IPS DF 19.7 (cell line): ENCODE data around the gene P2RY2.

Experiments
- DNase-seq: peaks from one replicate; pipeline ENCODE4 v3.0.0-alpha.2; 2013; ENCODE audit warnings: low read depth, low spot score

Gene P2RY2

GRCh38 chr11:73218106-73218829 lies at the start of gene P2RY2:
Gene P2RY2, plus strand, starts transcription at chr11:73218281. Its CDS starts 15,879 bp downstream, at chr11:73234160.
- DNase-seq, result no peak

- DNase-seq, result no peak
Measured at GRCh38 chr11:73168925-73169579, 49.0 kb upstream of the P2RY2 start.

- DNase-seq, result no peak
Measured at GRCh38 chr11:73170140-73170539, 47.9 kb upstream of the P2RY2 start.

- DNase-seq, result no peak
Measured at GRCh38 chr11:73171436-73172161, 46.5 kb upstream of the P2RY2 start.

- DNase-seq, result no peak
Measured at GRCh38 chr11:73172992-73173656, 45.0 kb upstream of the P2RY2 start.

- DNase-seq, result no peak
Measured at GRCh38 chr11:73173755-73174494, 44.2 kb upstream of the P2RY2 start.

GRCh38 chr11:73174495-73174791 lies 43.6 kb upstream of the P2RY2 start:
- DNase-seq, result no peak

GRCh38 chr11:73175551-73176144 lies 42.4 kb upstream of the P2RY2 start:
- no peak for DNase-seq

GRCh38 chr11:73176145-73176873 lies 41.8 kb upstream of the P2RY2 start:
- no peak for DNase-seq

GRCh38 chr11:73176874-73177155 lies 41.3 kb upstream of the P2RY2 start:
- DNase-seq, result no peak

GRCh38 chr11:73177380-73177777 lies 40.7 kb upstream of the P2RY2 start:
- DNase-seq, result no peak

GRCh38 chr11:73177778-73178539 lies 40.1 kb upstream of the P2RY2 start:
- DNase-seq, result no peak

GRCh38 chr11:73178681-73179080 lies 39.4 kb upstream of the P2RY2 start:
- no peak for DNase-seq

- no peak for DNase-seq
Measured at GRCh38 chr11:73182824-73183321, 35.2 kb upstream of the P2RY2 start.

GRCh38 chr11:73184953-73185671 lies 33.0 kb upstream of the P2RY2 start:
- no peak for DNase-seq

- no peak for DNase-seq
Measured at GRCh38 chr11:73185680-73186293, 32.3 kb upstream of the P2RY2 start.

GRCh38 chr11:73186294-73186850 lies 31.7 kb upstream of the P2RY2 start:
- no peak for DNase-seq

- DNase-seq, result no peak
Measured at GRCh38 chr11:73186886-73187285, 31.2 kb upstream of the P2RY2 start.
